GM19452 (cell line): ENCODE results near the gene PCDHB4.
"Not testable (repeated sequence)": the region's sequence is repeated elsewhere in the genome, so short reads cannot be mapped to it uniquely, and the experiment has no call there.

ENCODE experiments used
- ATAC-seq: cut with Tn5 transposase; IDR thresholded peaks from one replicate; pipeline ENCODE4 v1.9.1; 2021; ENCODE audit not compliant: unreplicated experiment

The PCDHB4 gene

DNA sequence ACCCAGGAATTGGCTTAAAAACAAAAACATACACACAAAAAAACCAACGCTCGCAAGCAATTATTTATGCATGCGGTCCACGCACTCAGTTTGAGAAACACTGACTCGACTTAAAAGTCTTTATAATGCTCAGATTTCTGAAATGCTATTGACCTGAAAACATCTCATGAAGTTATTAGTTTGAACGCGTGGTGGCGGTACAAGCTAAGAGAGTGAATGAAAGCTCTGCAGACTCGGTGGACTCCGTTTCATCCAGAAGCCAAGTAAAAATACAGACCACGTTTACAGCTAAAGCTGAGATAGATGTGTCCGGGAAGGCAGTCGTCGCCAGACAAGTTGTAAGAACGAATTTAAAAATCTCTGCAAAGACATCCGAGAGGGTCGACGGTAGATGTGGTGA lies 28.2 kb downstream of the PCDHB4 start, which contains the start of gene PCDHB6:
PCDHB6 (plus strand) TSS at position 246 of the 400 bp plus-strand sequence. CDS start 201 bp downstream, outside the sequence.
- ATAC-seq = no peak

DNA sequence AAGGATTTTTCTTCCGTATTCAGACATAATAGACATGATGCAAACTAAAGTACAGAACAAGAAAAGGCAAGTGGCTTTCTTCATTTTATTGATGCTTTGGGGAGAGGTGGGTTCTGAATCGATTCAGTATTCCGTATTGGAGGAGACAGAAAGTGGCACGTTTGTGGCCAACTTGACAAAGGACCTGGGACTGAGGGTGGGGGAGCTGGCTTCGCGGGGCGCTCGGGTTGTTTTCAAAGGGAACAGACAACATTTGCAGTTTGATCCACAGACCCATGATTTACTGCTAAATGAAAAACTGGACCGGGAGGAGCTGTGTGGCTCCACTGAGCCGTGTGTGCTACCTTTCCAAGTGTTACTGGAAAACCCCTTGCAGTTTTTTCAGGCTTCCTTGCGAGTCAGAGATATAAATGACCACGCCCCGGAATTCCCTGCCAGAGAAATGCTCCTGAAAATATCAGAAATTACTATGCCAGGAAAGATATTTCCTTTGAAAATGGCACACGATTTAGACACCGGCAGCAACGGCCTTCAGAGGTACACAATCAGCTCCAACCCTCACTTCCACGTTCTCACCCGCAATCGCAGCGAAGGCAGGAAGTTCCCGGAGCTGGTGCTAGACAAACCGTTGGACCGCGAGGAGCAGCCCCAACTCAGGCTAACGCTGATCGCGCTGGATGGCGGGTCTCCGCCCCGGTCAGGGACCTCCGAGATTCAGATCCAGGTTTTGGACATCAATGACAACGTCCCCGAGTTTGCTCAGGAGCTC lies 28.8 kb downstream of the PCDHB4 start:
- no peak for ATAC-seq

DNA sequence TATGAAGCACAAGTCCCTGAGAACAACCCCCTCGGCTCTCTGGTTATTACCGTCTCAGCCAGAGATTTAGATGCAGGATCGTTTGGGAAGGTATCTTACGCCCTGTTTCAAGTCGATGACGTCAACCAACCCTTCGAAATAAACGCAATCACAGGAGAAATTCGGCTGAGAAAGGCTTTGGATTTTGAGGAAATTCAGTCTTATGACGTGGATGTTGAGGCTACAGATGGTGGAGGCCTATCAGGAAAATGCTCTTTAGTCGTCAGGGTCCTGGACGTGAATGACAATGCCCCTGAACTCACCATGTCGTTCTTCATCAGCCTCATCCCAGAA lies 29.3 kb downstream of the PCDHB4 start:
- ATAC-seq = no peak

DNA sequence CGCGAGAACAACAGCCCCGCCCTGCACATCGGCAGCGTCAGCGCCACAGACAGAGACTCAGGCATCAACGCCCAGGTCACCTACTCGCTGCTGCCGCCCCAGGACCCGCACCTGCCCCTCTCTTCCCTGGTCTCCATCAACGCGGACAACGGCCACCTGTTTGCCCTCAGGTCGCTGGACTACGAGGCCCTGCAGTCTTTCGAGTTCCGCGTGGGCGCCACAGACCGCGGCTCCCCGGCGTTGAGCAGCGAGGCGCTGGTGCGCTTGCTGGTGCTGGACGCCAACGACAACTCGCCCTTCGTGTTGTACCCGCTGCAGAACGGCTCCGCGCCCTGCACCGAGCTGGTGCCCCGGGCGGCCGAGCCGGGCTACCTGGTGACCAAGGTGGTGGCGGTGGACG lies 30.0 kb downstream of the PCDHB4 start:
- not testable (repeated sequence) for ATAC-seq

DNA sequence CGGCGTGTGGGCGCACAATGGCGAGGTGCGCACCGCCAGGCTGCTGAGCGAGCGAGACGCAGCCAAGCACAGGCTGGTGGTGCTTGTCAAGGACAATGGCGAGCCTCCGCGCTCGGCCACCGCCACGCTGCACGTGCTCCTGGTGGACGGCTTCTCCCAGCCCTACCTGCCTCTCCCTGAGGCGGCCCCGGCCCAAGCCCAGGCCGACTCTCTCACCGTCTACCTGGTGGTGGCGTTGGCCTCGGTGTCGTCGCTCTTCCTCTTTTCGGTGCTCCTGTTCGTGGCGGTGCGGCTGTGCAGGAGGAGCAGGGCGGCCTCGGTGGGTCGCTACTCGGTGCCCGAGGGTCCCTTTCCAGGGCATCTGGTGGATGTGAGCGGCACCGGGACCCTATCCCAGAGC lies 30.5 kb downstream of the PCDHB4 start:
- not testable (repeated sequence) for ATAC-seq

DNA sequence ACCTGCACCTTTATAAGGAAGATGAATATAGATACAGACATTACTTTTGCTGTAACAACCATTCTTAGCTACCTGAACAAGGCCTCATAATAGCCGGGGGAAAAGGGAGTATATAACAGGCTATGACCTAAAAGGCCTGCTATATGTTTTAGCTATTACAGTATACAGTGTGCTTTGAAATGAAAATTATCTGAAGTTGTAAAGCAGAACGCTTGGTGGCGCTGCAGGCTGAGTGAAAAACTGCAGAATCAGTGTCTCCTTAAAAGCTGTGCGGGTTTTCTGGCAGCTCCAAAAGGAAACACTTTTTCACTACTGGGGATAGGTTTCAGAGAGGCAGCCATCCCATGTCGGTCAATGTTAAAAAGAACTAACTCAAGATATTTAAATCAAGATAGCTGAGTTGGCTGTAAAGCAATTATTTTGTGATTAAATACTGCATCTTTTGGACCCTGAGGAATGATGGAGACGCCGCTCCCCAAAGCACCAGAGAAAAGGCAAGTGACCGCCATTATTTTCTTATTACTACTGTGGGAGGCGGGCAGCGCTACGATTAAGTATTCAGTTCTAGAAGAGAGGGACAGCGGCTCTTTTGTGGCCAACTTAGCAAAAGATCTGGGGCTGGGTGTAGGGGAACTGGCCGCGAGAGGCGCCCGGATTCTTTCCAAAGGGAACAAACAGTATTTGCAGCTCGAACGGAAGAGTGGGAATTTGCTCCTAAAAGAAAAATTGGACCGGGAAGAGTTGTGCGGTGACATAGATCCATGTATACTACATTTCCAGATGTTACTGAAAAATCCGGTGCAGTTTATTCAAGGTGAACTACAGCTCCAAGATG lies 34.1 kb downstream of the PCDHB4 start:
- no peak for ATAC-seq

DNA sequence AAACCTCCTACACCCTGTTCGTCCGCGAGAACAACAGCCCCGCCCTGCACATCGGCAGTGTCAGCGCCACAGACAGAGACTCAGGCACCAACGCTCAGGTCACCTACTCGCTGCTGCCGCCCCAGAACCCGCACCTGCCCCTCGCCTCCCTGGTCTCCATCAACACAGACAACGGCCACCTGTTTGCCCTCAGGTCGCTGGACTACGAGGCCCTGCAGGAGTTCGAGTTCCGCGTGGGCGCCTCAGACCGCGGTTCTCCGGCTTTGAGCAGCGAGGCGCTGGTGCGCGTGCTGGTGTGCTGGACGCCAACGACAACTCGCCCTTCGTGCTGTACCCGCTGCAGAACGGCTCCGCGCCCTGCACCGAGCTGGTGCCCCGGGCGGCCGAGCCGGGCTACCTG lies 35.7 kb downstream of the PCDHB4 start:
- not testable (repeated sequence) for ATAC-seq

DNA sequence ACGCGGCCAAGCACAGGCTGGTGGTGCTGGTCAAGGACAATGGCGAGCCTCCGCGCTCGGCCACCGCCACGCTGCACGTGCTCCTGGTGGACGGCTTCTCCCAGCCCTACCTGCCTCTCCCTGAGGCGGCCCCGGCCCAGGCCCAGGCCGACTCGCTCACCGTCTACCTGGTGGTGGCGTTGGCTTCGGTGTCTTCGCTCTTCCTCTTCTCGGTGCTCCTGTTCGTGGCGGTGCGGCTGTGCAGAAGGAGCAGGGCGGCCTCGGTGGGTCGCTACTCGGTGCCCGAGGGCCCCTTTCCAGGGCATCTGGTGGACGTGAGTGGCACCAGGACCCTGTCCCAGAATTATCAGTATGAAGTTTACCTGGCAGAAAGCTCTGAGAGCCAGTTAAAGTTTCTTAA lies 36.3 kb downstream of the PCDHB4 start:
- not testable (repeated sequence) for ATAC-seq

DNA sequence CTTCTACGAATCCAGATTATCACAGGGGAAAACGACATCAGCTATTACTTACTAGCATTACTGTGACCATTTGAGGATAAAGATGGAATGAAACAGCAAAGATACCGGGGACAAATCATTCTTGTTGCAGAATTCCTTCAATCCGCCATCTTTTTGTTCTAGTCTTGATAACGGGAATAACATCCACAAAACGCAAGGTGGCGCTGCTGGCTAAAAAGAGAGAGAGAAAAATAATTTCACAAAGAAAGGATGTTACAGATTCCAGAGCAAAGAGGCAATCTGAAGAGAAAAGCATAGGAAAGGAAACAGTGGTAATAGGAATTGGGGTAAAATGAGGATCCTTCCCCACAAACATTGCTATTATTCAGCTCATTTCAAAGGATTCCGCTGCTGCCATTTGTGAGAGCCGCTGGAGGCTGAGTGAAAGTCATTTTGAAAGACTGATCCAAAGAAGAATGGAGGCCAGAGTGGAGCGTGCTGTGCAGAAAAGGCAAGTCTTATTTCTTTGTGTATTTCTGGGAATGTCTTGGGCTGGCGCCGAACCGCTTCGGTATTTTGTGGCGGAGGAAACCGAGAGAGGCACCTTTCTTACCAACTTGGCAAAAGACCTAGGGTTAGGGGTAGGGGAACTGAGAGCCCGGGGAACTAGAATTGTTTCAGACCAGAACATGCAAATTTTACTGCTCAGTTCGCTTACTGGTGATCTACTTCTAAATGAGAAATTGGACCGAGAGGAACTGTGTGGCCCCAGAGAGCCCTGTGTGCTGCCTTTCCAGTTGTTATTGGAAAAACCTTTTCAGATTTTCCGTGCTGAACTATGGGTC lies 51.0 kb downstream of the PCDHB4 start, which contains the start of gene PCDHB7:
PCDHB7 (plus strand) TSS at position 264 of the 824 bp plus-strand sequence; CDS start at position 456, 192 bp downstream.
- no peak for ATAC-seq

DNA sequence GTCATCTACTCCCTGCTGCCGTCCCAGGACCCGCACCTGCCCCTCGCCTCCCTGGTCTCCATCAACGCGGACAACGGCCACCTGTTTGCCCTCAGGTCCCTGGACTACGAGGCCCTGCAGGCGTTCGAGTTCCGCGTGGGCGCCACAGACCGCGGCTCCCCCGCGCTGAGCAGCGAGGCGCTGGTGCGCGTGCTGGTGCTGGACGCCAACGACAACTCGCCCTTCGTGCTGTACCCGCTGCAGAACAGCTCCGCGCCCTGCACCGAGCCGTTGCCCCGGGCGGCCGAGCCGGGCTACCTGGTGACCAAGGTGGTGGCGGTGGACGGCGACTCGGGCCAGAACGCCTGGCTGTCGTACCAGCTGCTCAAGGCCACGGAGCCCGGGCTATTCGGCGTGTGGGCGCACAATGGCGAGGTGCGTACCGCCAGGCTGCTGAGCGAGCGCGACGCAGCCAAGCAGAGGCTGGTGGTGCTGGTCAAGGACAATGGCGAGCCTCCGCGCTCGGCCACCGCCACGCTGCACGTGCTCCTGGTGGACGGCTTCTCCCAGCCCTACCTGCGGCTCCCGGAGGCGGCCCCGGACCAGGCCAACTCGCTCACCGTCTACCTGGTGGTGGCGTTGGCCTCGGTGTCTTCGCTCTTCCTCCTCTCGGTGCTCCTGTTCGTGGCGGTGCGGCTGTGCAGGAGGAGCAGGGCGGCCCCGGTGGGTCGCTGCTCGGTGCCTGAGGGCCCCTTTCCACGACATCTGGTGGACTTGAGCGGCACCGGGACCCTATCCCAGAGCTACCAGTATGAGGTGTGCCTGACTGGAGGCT lies 52.9 kb downstream of the PCDHB4 start:
- ATAC-seq = not testable (repeated sequence)
